IPS-18c (cell line): ENCODE data around the gene GPR171.

ENCODE experiments used
- H3K4me3 ChIP-seq: 2 replicates; pipeline ENCODE4 v1.7.0; 2013; ENCODE audit warnings: low read depth, mild to moderate bottlenecking, low read length, moderate library complexity; ENCODE audit not compliant: insufficient read depth
- H3K9me3 ChIP-seq: one replicate; pipeline ENCODE4 v1.6.1; 2013; ENCODE audit warnings: mild to moderate bottlenecking, low read length, moderate library complexity; ENCODE audit not compliant: control insufficient read depth, insufficient read depth

GPR171 gene

DNA sequence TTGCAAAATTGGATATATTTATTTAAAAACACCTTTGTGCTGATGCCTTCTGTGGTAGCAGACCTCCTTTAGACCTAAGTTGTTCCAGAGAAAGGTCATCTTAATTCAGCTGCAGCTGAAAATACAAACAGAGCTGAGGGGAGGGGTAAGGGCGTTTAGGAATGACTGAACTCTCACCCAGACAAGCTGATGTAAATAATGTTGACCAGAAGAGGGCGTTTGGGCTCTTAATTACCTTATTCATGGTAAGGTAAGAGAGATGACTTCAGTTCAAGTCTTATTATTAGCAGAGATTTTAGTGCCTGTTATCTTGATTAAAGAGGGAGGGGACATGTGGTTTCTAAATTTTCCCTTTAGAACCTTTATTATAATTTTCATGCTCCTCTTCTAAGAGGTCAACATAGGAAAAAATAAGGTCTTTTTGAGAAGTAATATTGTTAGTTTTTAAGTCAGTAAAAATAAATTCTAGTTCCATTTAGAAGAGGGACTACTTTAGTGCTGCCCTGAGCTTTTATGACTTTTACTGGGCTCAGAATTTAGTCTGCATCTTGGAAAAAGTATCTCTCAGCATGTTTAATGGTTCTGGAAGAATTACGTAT, 46.3 kb downstream of the GPR171 start:
- H3K9me3 ChIP-seq, result no peaks in the 10 kb centered on the region
- no peak overlapping the region for H3K4me3 ChIP-seq

DNA sequence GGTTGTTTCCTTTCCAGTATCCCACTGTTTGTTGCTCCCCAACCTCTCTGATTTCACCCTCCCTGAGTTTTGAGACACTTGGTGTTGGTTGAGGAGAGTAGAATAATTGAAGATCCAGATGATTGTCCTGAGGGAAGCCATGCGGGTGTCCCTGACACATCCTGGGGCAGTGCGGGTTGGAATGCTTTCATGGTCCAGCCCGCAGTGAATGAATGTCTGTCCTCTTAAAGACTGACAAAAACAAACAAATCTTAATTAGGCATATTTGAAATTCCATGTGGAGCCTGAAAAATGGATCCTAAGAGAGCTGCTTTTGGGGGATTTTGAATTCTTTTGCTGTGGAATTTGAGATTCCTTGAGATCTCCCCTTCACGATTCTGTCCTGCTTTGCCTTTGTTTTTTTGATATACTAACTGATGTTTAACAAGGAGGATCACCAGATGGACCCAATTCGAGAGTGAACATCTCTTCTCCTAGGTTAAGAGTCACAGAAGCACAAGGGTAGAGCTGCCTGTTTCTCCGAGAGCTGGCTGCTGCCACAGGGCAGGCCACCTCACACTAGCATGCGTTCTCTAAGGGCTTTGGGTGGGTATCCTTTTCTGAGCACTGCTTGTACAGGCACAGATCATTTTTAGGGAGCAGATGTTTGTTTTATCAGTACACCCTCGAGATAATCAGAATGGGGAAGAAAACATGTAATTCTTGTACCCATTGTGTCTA, 47.4 kb downstream of the GPR171 start:
- H3K4me3 ChIP-seq, result no peak overlapping the region
- H3K9me3 ChIP-seq, result no peaks in the 10 kb centered on the region

DNA sequence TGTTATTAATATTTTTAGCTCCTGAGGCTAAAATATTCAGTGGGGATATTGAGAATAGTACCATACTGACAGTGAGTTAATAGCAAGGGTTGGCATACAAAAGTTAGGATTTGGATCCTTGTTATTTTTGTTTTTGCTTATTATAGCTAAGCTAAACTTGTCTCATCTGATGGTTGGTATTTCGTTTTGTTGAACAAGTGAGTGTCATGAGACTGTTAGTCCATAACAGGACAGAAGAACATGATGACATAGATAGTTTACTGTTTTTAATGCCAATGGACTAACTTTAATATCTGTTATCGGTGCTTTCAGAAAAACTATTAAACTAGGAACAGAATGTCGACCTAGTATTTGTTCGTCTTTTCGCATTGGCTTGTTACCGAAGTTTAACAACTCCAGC, 48.5 kb downstream of the GPR171 start:
- no peaks in the 10 kb centered on the region for H3K9me3 ChIP-seq
- H3K4me3 ChIP-seq, result no peak overlapping the region

DNA sequence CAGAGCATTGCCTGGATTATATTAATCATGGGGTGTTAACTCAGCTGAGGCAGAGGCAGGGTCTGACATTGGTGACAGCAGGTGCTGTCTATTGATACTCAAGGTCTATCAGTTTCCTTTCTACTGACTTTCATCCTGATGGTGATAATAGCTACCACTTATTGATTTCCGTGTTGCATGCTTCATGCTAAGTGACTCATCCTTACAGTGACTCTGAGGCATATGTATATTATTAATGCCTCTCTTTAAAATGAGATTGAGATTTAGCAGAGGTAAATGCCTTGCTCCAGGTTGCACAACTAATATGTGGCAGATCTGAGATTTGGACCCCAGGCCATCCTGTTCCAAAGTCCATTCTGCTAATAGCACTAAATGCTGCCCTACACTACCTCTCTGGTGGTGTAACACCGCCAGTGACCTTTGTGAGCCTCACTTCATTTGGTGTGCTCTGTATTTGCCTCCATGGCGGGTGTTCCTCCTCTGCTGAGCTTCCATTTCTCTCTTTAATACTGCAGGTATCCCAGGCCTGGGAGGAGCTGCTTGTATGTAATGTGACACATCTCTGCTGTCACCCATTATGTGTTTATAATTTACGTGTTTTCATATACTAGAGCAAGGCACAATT, 50.4 kb downstream of the GPR171 start:
- Histone ChIP-seq H3K4me3 (no peak overlapping the region), H3K9me3 (no peaks in the 10 kb centered on the region)
